ENCODE results near the gene AFF3. TPM values are rescaled to one million over a fixed set of nuclear protein-coding genes. Genes with fewer than 3 reads are reported as not detected.

The AFF3 gene
- total and polyA plus RNA-seq, 8 donors: 1.4 to 78.8 (median 14.7) TPM

DNA sequence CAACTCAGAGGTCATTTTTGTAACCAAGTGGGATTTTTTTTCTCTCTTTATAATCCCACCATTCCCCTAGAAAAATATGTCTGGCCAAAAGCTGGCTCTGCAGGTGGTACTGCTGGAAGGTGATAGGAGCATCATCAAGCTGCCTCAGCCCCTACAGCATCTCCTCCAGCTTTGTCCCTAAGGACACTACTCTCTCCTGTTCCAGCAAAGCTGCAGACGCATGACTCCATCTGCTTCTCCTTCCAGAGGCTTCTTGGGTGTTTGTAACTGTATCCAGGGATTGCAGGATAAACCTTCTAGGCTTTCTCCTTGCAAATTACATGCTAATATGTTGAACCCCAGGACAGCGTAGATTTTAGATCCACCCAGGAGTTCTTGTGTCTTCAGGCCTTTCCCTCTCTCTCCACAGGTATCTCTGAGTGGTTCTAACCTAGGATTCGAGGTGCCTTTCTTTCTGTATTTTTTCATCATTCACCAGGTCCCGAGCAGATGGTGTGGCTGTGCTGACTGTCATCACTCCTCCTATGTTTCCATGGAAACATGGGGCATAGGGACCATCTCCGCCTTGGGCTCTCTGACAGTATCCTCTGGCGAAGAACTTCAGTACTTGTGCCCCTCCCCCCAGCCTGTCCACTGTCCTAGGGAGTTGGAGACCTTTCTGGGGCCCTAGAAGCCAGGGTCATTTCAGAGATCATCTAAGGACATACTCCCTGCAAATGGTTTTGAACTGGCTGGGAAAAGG is 34.3 kb downstream of the AFF3 start:
- intact Hi-C loops (cut with DNase I; ENCODE audit: low total_unique reads): no loop called here
- H3K4me3 ChIP-seq: no peak overlapping the region
- 86 to 92% (median 87%) methylated on average over 6 of the region's 6 CpGs for WGBS, 5 donors

DNA sequence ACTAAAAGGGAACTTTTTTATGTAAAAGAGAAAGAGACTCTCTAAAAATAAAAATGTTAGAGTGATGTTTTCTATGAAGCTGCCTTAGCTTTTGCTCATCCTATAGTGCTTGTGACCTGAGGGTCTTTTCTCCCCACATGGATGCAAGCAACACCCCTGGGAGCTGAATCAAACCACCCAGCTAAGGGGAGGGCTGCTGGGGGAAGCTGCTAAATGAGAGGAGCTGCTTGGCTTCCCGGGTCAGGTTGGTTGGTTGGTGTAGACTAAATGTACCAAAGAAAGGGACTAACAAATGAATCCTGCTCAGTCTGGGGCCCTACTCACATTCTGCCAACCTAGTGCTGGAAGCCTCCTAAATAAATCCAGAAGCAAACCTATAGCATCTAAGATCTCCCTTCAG is 35.0 kb downstream of the AFF3 start:
- TF ChIP-seq POLR2AphosphoS5 (IDR thresholded peaks at IDR 0.05) (no peak), EP300 (IDR thresholded peaks at IDR 0.05) (no peak), POLR2A (IDR thresholded peaks at IDR 0.05) (no peak)
- TF ChIP-seq, protein P1, sequence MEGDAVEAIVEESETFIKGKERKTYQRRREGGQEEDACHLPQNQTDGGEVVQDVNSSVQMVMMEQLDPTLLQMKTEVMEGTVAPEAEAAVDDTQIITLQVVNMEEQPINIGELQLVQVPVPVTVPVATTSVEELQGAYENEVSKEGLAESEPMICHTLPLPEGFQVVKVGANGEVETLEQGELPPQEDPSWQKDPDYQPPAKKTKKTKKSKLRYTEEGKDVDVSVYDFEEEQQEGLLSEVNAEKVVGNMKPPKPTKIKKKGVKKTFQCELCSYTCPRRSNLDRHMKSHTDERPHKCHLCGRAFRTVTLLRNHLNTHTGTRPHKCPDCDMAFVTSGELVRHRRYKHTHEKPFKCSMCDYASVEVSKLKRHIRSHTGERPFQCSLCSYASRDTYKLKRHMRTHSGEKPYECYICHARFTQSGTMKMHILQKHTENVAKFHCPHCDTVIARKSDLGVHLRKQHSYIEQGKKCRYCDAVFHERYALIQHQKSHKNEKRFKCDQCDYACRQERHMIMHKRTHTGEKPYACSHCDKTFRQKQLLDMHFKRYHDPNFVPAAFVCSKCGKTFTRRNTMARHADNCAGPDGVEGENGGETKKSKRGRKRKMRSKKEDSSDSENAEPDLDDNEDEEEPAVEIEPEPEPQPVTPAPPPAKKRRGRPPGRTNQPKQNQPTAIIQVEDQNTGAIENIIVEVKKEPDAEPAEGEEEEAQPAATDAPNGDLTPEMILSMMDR (IDR thresholded peaks at IDR 0.05): no peak
- no peaks in the 10 kb centered on the region for H3K36me3 ChIP-seq
- WGBS, 5 donors: 76 to 90% (median 80%) methylated on average over 1 of the region's 1 CpG

More for the DNA sequence above, 34.3 kb downstream of the AFF3 start:
- Histone ChIP-seq H3K4me1 (peaks cover 12 to 30% (median 25%) of the 10 kb centered on the region in 4 donors), H3K9me3 (no peaks in the 10 kb centered on the region), H3K27ac (no peak overlapping the region), H3K36me3 (no peaks in the 10 kb centered on the region), H3K27me3 (peaks cover 0 to 26% (median 0%) of the 10 kb centered on the region in 3 donors)
- TF ChIP-seq, protein P1 (IDR thresholded peaks at IDR 0.05): no peak
- TF ChIP-seq EP300 (IDR thresholded peaks at IDR 0.05) (no peak), POLR2AphosphoS5 (IDR thresholded peaks at IDR 0.05) (no peak), POLR2A (IDR thresholded peaks at IDR 0.05) (no peak)
- no peak for DNase-seq

DNA sequence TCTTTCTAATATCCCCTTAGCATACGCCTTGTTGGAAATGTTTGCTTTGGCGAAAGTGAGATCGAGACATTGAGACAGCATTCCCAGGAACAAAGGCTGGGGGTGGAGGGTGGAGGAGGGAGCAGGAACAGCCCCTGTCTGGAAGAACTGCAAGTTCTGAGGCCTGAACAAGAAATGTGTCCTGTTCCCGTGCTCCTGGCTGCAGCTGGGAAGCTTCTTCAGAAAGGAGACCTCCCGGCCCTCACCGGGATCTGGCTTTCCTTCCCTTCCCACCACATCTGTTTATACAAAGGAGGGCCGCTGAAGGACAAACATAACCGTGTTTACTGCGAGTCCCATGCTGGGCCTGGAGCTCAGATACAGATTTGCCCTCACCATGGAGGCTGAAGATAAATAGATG is 35.9 kb downstream of the AFF3 start:
- Histone ChIP-seq H3K27ac (peak overlapping the region in 3 of 5 donors; percentile 47 to 89 (median 67)), H3K4me3 (no peak overlapping the region), H3K27me3 (peaks cover 0 to 26% (median 0%) of the 10 kb centered on the region in 3 donors), H3K9me3 (no peaks in the 10 kb centered on the region), H3K36me3 (no peaks in the 10 kb centered on the region), H3K4me1 (peaks cover 12 to 30% (median 25%) of the 10 kb centered on the region in 4 donors)
- WGBS, 5 donors: 18 to 46% (median 24%) methylated on average over 9 of the region's 9 CpGs
- DNase-seq: peak; percentile 42 to 45
- intact Hi-C loops (cut with DNase I; ENCODE audit: low total_unique reads): no loop called here
- peak; percentile 46 for TF ChIP-seq EP300 (IDR thresholded peaks at IDR 0.05)
- TF ChIP-seq, protein P1 (IDR thresholded peaks at IDR 0.05): no peak

More for the DNA sequence above, 35.0 kb downstream of the AFF3 start:
- Histone ChIP-seq H3K4me1 (peaks cover 12 to 30% (median 25%) of the 10 kb centered on the region in 4 donors), H3K9me3 (no peaks in the 10 kb centered on the region), H3K4me3 (no peak overlapping the region), H3K27me3 (peaks cover 0 to 26% (median 0%) of the 10 kb centered on the region in 3 donors), H3K27ac (peak overlapping the region in 1 of 5 donors; percentile 89)
- intact Hi-C loops (cut with DNase I; ENCODE audit: low total_unique reads): no loop called here
- no peak for DNase-seq

DNA sequence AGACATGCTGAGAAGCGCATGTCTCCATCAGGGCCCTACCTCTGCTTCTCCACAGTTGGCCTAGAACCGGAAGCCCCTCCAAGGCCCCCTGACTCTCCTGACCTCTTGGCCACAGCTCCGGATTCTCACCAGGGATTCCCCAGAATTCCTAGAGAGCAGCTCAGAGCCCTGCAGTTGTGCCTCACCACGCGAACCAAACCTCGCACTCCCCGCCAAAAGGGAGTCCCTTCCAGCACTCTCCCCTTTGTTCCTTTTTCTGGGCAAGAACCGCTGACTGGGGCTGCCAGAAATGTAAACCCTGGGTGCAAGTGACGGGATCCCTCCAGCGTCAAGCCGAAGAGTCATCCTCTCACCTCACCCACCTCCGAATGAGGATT is 36.7 kb downstream of the AFF3 start:
- peak overlapping the region; percentile 66 to 90 (median 72) for H3K4me3 ChIP-seq
- 24 to 52% (median 34%) methylated on average over 12 of the region's 12 CpGs for WGBS, 5 donors
- peak overlapping the region; percentile 65 to 89 (median 79) for H3K27ac ChIP-seq
- DNase-seq: peak in 1 of 2 donors; percentile 34
- H3K36me3 ChIP-seq: no peaks in the 10 kb centered on the region
- TF ChIP-seq EP300 (IDR thresholded peaks at IDR 0.05): no peak
- TF ChIP-seq POLR2AphosphoS5 (IDR thresholded peaks at IDR 0.05): no peak
- TF ChIP-seq, protein P1 (IDR thresholded peaks at IDR 0.05): no peak
- TF ChIP-seq POLR2A (IDR thresholded peaks at IDR 0.05): no peak
- peaks cover 12 to 30% (median 25%) of the 10 kb centered on the region in 4 donors for H3K4me1 ChIP-seq
- no peaks in the 10 kb centered on the region for H3K9me3 ChIP-seq
- intact Hi-C loops (cut with DNase I; ENCODE audit: low total_unique reads): no loop called here
- peaks cover 0 to 26% (median 0%) of the 10 kb centered on the region in 3 donors for H3K27me3 ChIP-seq

Measured in stomach (tissue), 9 donors.